B cell (primary cell): ENCODE data around the gene C1QTNF6. TPM values are rescaled to one million over a fixed set of nuclear protein-coding genes. Genes with fewer than 3 reads are reported as not detected.

Experiments
- ATAC-seq: fragments of 200-7000 bp; cut with Tn5 transposase; one replicate; pipeline ENCODE4 v1.10.0; 2021; ENCODE audit warnings: low read depth, mild to moderate bottlenecking, moderate number of reproducible peaks, moderate library complexity
- CTCF ChIA-PET: fragments of 350-600 bp; sonication (Branson Sonifier 250); formaldehyde crosslinking; loops from one replicate; lab custom pipeline; 2021; ENCODE audit warnings: antibody characterized with exemption, inconsistent platforms; lab: Charles Lee
- POLR2A ChIA-PET: fragments of 350-600 bp; sonication (Branson Sonifier 250); formaldehyde crosslinking; loops from one replicate; lab custom pipeline; 2021; ENCODE audit warnings: antibody characterized with exemption; lab: Charles Lee
- DNase-seq: peaks from one replicate; pipeline ENCODE4 v3.0.0; 2013
- H2AFZ ChIP-seq: 2 replicates; pipeline ENCODE4 v1.6.1; 2012; ENCODE audit warnings: mild to moderate bottlenecking, low read depth, low read length; ENCODE audit not compliant: insufficient read depth, poor library complexity, severe bottlenecking
- H3K27ac ChIP-seq, 2 donors: 1 replicate in 1 of 2; 2 replicates in 1 of 2; pipeline ENCODE4 v1.5.1; 2012 to 2013; ENCODE audit warnings: low read length in 2 of 2, mild to moderate bottlenecking in 2 of 2, moderate library complexity in 1 of 2
- H3K27me3 ChIP-seq, 4 experiments: fragments of 200-600 bp in 1 of 4; sonication (generic) in 1 of 4; replicated peaks in 1 of 4; 1 replicate in 2 of 4; 2 replicates in 2 of 4; pipeline versions ENCODE4 v1.6.1 to v1.7.0; 2013 to 2016; ENCODE audit warnings: low read length in 3 of 4, mild to moderate bottlenecking in 2 of 4, mixed read lengths in 1 of 4, moderate library complexity in 1 of 4; ENCODE audit not compliant: insufficient read depth in 4 of 4, control insufficient read depth in 3 of 4; ENCODE audit errors: control extremely low read depth in 1 of 4
- H3K36me3 ChIP-seq, 2 experiments: replicated peaks in 1 of 2; 1 replicate in 1 of 2; 2 replicates in 1 of 2; pipeline versions ENCODE4 v1.6.1 to v1.7.1; 2013; ENCODE audit warnings: low read length in 1 of 2; ENCODE audit not compliant: insufficient read depth in 2 of 2, control insufficient read depth in 1 of 2; ENCODE audit errors: control extremely low read depth in 1 of 2, extremely low read depth in 1 of 2
- H3K4me1 ChIP-seq, 2 donors: fragments of 200-600 bp in 1 of 2; sonication (generic) in 1 of 2; 1 replicate in 1 of 2; 2 replicates in 1 of 2; pipeline versions ENCODE4 v1.5.1 to v1.6.1; 2013 to 2017; ENCODE audit warnings: low read length in 2 of 2; ENCODE audit not compliant: control insufficient read depth in 2 of 2, insufficient read depth in 2 of 2
- H3K4me2 ChIP-seq: replicated peaks from 2 replicates; pipeline ENCODE3; 2012; ENCODE audit warnings: mild to moderate bottlenecking, low read depth, low read length; ENCODE audit not compliant: poor library complexity, severe bottlenecking
- H3K4me3 ChIP-seq, 5 experiments: fragments of 200-600 bp in 1 of 5; sonication (generic) in 1 of 5; 1 replicate in 3 of 5; 2 replicates in 2 of 5; pipeline versions ENCODE4 v1.5.1 to v1.7.0; 2011 to 2016; ENCODE audit warnings: low read length in 4 of 5, mild to moderate bottlenecking in 4 of 5, low read depth in 2 of 5, control low read depth in 1 of 5, moderate library complexity in 1 of 5; ENCODE audit not compliant: insufficient read depth in 1 of 5; ENCODE audit errors: control extremely low read depth in 1 of 5, extremely low read depth in 1 of 5
- H3K79me2 ChIP-seq: fragments of 200-600 bp; sonication (generic); one replicate; pipeline ENCODE4 v1.6.0; 2016; ENCODE audit warnings: low read length; ENCODE audit not compliant: control insufficient read depth, insufficient read depth
- H3K9ac ChIP-seq: fragments of 200-600 bp; sonication (generic); 2 replicates; pipeline ENCODE4 v1.6.1; 2017; ENCODE audit warnings: mild to moderate bottlenecking, low read length, moderate library complexity
- H3K9me3 ChIP-seq, 3 donors: one replicate each; pipeline versions ENCODE4 v1.6.1 to v1.7.1; 2013; ENCODE audit warnings: low read length in 2 of 3; ENCODE audit not compliant: control insufficient read depth in 2 of 3, insufficient read depth in 1 of 3; ENCODE audit errors: control extremely low read depth in 1 of 3
- H4K20me1 ChIP-seq: 2 replicates; pipeline ENCODE4 v1.6.0; 2012; ENCODE audit warnings: mild to moderate bottlenecking, low read length; ENCODE audit not compliant: insufficient read depth, control insufficient read depth, poor library complexity, severe bottlenecking
- H3K27ac Mint-ChIP-seq: one replicate; pipeline ENCODE4 v1.8.0; 2021; ENCODE audit warnings: mixed read lengths
- H3K27me3 Mint-ChIP-seq: one replicate; pipeline ENCODE4 v1.8.0; 2021; ENCODE audit warnings: mixed read lengths
- H3K4me1 Mint-ChIP-seq: one replicate; pipeline ENCODE4 v1.8.0; 2021; ENCODE audit warnings: mixed read lengths
- H3K4me3 Mint-ChIP-seq: one replicate; pipeline ENCODE4 v1.8.0; 2021; ENCODE audit warnings: mixed read lengths
- H3K9me3 Mint-ChIP-seq: one replicate; pipeline ENCODE4 v1.8.0; 2022; ENCODE audit warnings: mixed read lengths; ENCODE audit not compliant: insufficient read depth
- CTCF ChIP-seq: fragments of 200-600 bp; IDR thresholded peaks from one replicate; pipeline ENCODE4 v1.8.0; 2022; ENCODE audit warnings: antibody characterized with exemption, mild to moderate bottlenecking
- EZH2 ChIP-seq: IDR thresholded peaks from 2 replicates; pipeline ENCODE4 v1.6.1; 2012; ENCODE audit warnings: borderline replicate concordance, low read depth, mild to moderate bottlenecking, moderate library complexity, low read length; ENCODE audit not compliant: insufficient read depth, poor library complexity, severe bottlenecking
- WGBS: methylation state at CpG from one replicate; pipeline ENCODE4 v1.1.5; 2013; ENCODE audit warnings: missing lambda C conversion rate; ENCODE audit not compliant: insufficient coverage; 5-methylcytosine and 5-hydroxymethylcytosine counted together
- intact Hi-C: fragments of 100-400 bp; cut with micrococcal nuclease; formaldehyde crosslinking; loops from one replicate; pipeline ENCODE4 v1.10.0; 2022
- polyA plus RNA-seq: library from polyadenylated mRNA; depleted of rRNA; stranded (reverse); fragments of >200 nt; gene quantifications from 2 replicates; pipeline ENCODE4 v1.2.3, GENCODE V29; 2012
- total RNA-seq, 2 donors: library from RNA; stranded (reverse); fragments of 120-200 nt in 1 of 2; gene quantifications; 1 replicate in 1 of 2; 2 replicates in 1 of 2; pipeline versions ENCODE4 v1.2.3 to v1.2.4, GENCODE V29; 2013 to 2022

C1QTNF6 gene
- total and polyA plus RNA-seq, 2 donors (not counting 1 experiment from before 2014, with no cell fraction given): 18.5 to 33.9 TPM

GRCh38 chr22:37221424-37222333, 33.6 kb upstream of the C1QTNF6 start:
- WGBS: 93% methylated on average over 10 of the region's 10 CpGs
- intact Hi-C loops: no loop called here
- Histone ChIP-seq H3K4me1 (peaks cover 90 to 96% of the 10 kb centered on the region in 2 donors), H3K4me3 (peak overlapping the region in 1 of 5 experiments; percentile 3), H3K79me2 (peaks cover 20% of the 10 kb centered on the region), H4K20me1 (no peaks in the 10 kb centered on the region), H3K27me3 (no peaks in the 10 kb centered on the region), H3K4me2 (peak overlapping the region; percentile 65), H3K27ac (peak overlapping the region; percentile 87 to 93), H3K36me3 (peaks cover 0 to 35% of the 10 kb centered on the region in 2 experiments), H2AFZ (no peak overlapping the region), H3K9ac (peak overlapping the region; percentile 34), H3K9me3 (peaks cover 0 to 15% (median 0%) of the 10 kb centered on the region in 3 donors)
- ChIA-PET CTCF (interaction anchor here (0.9 to 11.7 kb wide), 8 partner anchors 20 to 46 kb away, joined by 3 to 129 read pairs (median 38); partner anchors contain the start of gene RAC2), POLR2A (interaction anchor here (1.0 to 5.2 kb wide), 4 partner anchors 9 to 38 kb away, joined by 3 to 83 read pairs (median 7); partner anchors contain the start of gene RAC2)
- Mint-ChIP-seq H3K27ac (peak overlapping the region; percentile 98), H3K4me3 (peak overlapping the region; percentile 84), H3K27me3 (no peaks in the 10 kb centered on the region), H3K9me3 (no peaks in the 10 kb centered on the region), H3K4me1 (peaks cover 91% of the 10 kb centered on the region)
- TF ChIP-seq EZH2 (no peak), CTCF (no peak)
- ATAC-seq (no peak), DNase-seq (no peak)
